ENCODE results near the gene ITPRIPL1.

ITPRIPL1 gene

GRCh38 chr2:96359866-96360265 is 34.7 kb downstream of the ITPRIPL1 start:
- no peak for DNase-seq

GRCh38 chr2:96361751-96362150 is 36.6 kb downstream of the ITPRIPL1 start:
- no peak for DNase-seq

- no peak for DNase-seq
Observed at GRCh38 chr2:96369186-96369585, 44.1 kb downstream of the ITPRIPL1 start.

- DNase-seq = peak; percentile 54
Observed at GRCh38 chr2:96374211-96374951, 49.3 kb downstream of the ITPRIPL1 start.

Measured in hematopoietic multipotent progenitor cell treated with erythropoietin and hydrocortisone succinate and interleukin-3 and kit ligand, for 8 days (in vitro differentiated cells).